HG03442 (cell line): ENCODE measurements around the gene SLC19A1.
"Not testable (repeated sequence)": the region's sequence is repeated elsewhere in the genome, so short reads cannot be mapped to it uniquely, and the experiment has no call there.

Experiments
- ATAC-seq: cut with Tn5 transposase; IDR thresholded peaks from one replicate; pipeline ENCODE4 v1.9.1; 2021; ENCODE audit warnings: mild to moderate bottlenecking, moderate library complexity; ENCODE audit not compliant: unreplicated experiment

SLC19A1 gene

GRCh38 chr21:45535341-45536081, 6.7 kb downstream of the SLC19A1 start:
- no peak for ATAC-seq

GRCh38 chr21:45534636-45535331, 7.5 kb downstream of the SLC19A1 start:
- no peak for ATAC-seq

- no peak for ATAC-seq
Measured at GRCh38 chr21:45533846-45534635, 8.2 kb downstream of the SLC19A1 start.

- no peak for ATAC-seq
Measured at GRCh38 chr21:45533361-45533845, 8.8 kb downstream of the SLC19A1 start.

- no peak for ATAC-seq
Measured at GRCh38 chr21:45532826-45533360, 9.3 kb downstream of the SLC19A1 start.

- ATAC-seq, result no peak
Measured at GRCh38 chr21:45531393-45532215, 10.6 kb downstream of the SLC19A1 start.

GRCh38 chr21:45531114-45531392, 11.2 kb downstream of the SLC19A1 start:
- ATAC-seq, result not testable (repeated sequence)

- ATAC-seq, result no peak
Measured at GRCh38 chr21:45530423-45531113, 11.7 kb downstream of the SLC19A1 start.

- ATAC-seq, result no peak
Measured at GRCh38 chr21:45529785-45530422, 12.3 kb downstream of the SLC19A1 start.

- ATAC-seq, result no peak
Measured at GRCh38 chr21:45528981-45529784, 13.1 kb downstream of the SLC19A1 start.

- ATAC-seq, result no peak
Measured at GRCh38 chr21:45528028-45528705, 14.1 kb downstream of the SLC19A1 start.

GRCh38 chr21:45527151-45527999, 14.9 kb downstream of the SLC19A1 start:
- ATAC-seq, result not testable (repeated sequence)

- no peak for ATAC-seq
Measured at GRCh38 chr21:45525910-45526306, 16.3 kb downstream of the SLC19A1 start.

- ATAC-seq, result no peak
Measured at GRCh38 chr21:45525153-45525909, 16.9 kb downstream of the SLC19A1 start.

- no peak for ATAC-seq
Measured at GRCh38 chr21:45524756-45525152, 17.5 kb downstream of the SLC19A1 start.

GRCh38 chr21:45523411-45524101, 18.7 kb downstream of the SLC19A1 start:
- ATAC-seq, result no peak
